HG03442 (cell line): ENCODE results near the gene AEBP2.
A peak's percentile ranks its signal among the peaks of the same experiment; 100 is the strongest.
"Not testable (repeated sequence)": the region's sequence is repeated elsewhere in the genome, so short reads cannot be mapped to it uniquely, and the experiment has no call there.

Source experiments
- ATAC-seq: cut with Tn5 transposase; IDR thresholded peaks from one replicate; pipeline ENCODE4 v1.9.1; 2021; ENCODE audit warnings: mild to moderate bottlenecking, moderate library complexity; ENCODE audit not compliant: unreplicated experiment

Gene AEBP2, protein sequence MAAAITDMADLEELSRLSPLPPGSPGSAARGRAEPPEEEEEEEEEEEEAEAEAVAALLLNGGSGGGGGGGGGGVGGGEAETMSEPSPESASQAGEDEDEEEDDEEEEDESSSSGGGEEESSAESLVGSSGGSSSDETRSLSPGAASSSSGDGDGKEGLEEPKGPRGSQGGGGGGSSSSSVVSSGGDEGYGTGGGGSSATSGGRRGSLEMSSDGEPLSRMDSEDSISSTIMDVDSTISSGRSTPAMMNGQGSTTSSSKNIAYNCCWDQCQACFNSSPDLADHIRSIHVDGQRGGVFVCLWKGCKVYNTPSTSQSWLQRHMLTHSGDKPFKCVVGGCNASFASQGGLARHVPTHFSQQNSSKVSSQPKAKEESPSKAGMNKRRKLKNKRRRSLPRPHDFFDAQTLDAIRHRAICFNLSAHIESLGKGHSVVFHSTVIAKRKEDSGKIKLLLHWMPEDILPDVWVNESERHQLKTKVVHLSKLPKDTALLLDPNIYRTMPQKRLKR

DNA sequence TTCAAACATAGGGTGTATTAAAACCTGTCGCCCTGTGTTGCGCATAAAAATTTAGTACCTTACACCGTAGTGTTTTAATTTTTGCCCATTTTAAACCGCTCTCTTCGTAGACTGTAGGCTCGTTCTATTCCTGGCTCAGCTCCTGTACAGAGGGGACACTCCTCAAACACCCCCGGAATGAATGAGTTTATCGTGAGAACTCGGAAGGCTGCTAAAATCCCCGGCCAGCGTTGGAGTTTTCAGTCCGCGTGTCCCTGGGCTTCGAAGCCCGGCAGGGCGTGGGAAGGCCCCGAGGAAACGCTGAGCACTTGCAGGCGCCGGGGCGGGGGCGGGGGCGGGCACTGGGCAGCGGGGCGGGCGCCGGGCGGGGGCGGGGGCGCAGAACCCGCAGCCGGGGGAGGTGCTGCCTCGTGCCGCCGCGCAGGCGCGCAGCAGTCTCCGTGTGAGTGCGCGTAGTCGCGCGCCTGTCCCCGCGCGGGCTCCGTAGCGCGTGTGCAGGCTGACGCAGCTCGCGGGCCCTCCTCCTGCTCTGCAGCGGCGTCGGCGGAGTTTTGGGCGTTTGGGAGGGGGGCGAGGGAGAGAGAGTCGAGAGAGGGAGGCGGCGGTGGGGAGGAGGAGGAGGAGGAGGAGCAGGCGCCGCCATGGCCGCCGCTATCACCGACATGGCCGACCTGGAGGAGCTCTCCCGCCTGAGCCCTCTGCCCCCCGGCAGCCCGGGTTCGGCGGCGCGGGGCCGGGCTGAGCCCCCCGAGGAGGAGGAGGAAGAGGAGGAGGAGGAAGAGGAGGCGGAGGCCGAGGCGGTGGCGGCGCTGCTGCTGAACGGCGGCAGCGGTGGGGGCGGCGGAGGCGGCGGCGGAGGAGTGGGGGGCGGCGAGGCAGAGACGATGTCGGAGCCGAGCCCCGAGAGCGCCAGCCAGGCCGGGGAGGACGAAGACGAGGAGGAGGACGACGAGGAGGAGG is at the start of gene AEBP2:
TSS of gene AEBP2 (plus strand) at position 434 of the 960 bp plus-strand sequence. CDS start at position 642, 208 bp downstream.
- ATAC-seq, result peak; percentile 72

DNA sequence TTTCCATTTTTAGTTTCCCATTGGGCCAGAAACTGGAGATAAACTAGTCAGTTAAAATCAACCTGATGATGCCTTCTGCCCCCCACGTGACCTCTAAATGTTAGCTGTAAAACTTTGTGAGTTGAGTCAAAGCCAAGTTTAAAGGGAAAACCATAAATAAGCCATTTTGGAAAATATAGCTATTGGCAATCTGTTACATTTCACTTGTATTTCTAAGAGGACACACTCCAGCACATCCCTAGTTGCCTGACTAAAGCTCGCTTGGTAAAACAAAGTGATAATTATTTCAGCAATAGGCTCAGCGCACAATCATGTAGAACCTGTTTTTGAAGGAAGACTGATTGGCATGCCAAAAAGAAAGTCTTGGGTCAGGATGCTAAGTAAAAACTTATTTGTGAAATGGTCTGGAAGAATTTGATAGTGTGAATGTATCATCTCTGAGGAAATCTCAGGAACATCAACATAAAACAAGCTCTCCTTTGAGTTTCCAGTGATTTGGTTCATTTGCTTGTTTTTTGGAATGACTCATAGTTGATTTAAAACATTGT is 49.2 kb upstream of the AEBP2 start:
- no peak for ATAC-seq

DNA sequence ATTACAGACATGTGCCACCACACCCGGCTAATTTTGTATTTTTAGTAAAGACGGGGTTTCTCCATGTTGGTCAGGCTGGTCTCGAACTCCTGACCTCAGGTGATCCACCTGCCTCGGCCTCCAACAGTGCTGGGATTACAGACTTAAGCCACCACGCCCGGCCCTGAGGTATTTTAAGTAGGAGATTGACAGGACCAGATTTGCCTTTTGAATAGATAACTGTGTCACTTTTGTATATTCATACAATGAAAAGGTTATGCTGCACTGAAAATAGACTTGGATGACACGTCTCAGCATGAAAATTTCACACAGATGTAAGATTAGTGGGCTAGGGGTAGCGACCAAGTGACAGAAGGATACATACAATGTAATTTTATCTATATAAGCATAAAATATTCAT is 46.6 kb upstream of the AEBP2 start:
- not testable (repeated sequence) for ATAC-seq

DNA sequence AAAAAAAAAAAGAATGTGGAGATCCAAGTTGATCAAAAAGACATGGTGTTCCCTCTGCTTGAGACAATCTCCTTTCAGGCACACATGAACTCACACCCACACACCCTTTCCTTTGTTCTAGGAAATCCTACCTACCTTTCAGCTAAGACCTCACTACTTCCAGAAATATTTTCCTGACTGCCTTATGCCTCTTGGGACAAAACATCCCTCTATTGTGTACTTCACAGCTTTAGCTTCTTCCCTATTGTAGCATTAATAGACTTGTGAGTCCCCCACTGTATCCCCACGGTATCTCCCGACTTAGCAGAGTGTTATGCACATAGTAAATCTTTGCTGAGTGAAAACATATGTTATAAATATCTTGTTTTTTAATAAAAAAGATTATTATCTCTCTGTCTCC is 44.9 kb upstream of the AEBP2 start:
- ATAC-seq, result no peak

DNA sequence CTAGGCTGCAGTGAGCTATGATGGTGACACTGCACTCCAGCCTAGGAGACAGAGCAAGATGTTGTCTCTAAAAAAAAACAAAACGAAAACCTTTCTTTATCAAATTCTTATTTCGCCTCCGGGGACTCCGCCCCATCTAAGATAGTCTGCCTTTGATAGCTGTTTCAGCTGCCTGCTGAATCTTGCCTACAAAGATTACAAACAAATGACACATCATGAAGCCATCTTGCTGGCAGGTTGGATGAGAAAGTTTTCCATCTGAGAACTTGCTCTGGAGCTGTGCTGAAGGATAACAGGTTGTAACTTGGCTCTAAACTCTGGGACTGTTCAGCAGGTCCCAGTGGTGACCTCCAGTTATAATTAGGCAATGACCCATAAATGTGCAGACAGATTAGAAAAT is 41.8 kb upstream of the AEBP2 start:
- no peak for ATAC-seq

DNA sequence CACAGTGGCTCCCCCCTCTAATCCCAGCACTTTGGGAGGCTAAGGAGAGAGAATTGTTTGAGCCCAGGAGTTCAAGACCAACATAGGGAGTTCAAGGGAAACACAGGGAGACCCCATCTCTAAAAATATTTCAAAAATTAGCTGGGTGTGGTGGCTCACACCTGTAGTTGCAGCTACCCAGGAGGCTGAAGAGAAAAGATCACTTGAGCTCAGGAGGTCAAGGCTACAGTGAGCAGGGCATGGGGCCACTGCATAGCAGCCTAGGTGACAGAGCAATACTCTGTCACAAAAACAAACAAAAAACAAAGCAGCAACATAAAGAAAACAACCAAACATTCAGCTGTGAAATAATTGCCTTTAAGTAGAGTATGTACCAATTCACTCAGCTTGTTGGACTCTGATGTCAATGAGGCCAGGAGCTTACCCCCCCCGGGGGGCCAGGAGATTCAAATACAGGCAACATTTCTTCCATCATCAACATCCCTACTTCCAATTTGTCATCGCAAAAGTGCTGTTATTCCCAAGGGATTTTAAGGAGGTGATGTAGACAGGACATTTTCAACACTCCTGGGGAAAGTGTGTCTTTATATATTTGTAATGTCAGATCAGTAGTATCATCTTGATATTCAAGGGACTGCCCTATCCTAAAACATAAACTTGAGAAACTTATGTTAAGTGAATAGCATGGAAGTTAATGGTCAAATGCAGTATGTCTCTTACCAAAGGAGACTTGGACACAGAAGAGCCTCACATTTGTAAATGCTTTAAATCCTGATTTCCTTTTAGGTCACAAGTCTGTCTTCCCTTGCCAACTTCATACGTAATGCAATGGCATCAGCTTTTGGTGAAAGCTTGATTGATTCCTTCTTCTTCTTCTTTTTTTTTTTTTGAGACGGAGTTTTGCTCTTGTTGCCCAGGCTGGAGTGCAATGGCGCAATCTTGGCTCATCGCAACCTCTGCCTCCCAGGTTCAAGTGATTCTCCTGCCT is 40.6 kb upstream of the AEBP2 start:
- no peak for ATAC-seq

DNA sequence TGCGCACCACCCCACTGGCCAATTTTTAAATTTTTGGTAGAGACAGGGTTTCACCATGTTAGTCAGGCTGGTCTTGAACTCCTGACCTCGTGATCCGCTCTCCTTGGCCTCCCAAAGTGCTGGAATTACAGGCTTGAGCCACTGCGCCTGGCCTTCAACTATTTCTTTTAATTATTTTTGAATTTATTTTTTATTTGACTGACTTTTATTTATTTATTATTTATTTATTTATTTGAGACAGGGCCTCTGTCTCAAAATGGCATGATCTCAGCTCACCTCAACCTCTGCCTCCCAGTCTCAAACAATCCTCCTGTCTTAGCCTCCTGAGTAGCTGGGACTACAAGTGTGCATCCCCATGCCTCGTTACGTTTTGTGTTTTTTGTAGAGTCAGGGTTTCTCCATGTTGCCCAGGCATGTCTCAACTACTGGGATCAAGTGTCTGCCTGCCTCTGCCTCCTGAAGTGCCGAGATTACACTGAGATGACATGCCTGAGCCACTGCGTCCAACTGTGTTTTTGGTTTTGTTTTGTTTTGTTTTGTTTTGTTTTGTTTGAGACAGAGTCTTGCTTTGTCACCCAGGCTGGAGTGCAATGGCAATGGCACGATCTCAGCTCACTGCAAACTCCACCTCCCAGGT is 38.5 kb upstream of the AEBP2 start:
- ATAC-seq, result not testable (repeated sequence)

DNA sequence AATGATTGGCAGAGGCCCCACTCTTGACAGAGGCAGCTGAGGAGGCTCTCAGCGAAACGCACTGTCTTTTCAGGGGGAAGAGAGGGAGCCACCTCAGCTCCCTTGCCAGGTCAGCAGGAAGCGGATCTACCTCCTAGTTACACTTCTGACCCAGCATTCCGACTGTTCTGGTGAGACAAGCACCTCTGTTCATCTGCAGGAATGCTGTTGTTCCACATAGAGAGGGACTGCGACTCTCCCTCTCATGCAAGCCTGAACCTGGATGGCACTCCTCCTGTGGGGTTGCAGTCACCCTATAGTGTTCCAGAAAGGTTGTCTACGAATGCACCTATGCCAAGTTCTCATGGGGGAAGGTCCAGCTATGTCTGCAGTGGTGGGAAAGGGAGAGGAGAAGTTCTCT is 37.1 kb upstream of the AEBP2 start:
- no peak for ATAC-seq

DNA sequence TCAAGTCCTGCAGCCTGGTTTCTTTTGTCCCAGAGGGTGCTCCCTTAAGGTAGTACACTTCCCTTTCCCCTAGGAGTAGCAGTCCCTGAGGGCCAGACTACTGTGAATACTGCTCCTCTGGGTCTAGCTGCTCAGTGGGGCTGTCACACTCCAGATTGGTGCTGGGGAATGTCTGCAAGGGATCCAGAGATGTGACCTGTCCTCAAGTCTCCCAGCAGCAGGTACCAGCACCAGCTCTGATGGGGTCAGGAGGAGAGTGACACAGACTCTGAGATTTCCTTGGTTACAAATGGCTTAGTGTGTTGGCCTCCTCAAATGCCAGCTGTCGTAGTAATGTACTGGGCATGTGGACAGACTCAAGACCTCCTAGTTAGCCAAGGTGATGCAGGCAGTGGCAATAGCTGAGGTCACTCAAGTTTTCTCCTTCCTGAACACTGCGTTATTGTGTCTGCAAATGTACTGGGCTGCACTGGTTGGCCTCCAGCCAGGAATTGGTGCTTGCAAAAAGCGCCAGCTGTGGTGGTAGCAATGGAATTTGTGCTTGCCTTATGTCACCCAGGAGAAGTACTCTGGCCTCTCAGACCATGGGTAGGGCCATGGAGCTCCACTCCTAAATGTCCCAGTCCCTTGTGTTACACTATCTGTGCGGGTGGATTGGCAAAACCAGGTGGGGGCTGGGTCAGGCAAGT is 36.4 kb upstream of the AEBP2 start:
- no peak for ATAC-seq

DNA sequence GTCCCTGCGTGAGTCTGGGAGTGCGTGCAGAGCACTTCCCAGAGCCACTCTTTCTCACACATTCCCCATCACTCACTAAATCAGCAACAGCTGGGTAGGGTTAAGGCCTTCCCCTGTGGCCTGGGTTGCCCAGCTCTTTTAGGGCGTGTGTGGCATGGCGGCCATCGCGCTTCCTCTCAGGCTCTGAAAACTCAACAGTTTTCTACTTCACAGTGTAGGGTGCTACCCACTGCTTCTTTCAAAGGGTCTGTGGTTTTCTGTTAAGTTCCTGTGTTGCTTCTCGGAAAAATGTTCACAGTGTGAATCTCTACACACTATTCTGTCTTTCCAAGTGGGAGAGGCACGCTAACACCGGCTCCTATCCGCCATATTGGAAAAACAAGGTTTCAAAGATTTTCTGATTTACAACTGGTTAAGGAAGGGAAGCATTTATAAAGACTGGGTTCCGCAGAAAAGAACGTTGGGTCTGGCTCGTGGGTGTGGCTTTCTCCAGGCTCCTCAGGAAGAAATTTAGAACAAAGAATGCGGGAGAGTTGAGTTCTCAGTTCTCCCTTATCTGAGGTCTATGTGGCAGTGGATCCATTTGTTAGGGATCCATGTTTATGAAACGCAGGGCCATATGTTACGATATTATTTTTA is 34.9 kb upstream of the AEBP2 start:
- no peak for ATAC-seq

DNA sequence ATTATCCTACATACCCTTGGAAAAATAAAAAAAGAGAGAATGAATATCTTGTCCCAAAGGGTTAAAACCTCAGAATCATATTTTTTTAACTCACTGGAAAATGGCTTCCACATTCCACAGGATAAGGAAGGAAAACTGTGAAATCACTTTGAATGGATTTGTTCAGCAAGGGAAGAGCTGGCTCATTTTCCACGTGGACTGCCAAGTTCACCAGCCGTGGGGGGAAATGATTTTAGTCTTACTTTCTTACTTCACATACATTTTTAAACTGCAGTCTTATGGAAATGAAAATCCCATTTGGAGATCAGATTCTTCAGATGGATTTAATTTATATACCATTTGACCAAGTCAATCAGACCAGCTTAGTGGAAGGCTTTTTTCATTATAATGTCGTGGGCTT is 29.9 kb upstream of the AEBP2 start:
- no peak for ATAC-seq

DNA sequence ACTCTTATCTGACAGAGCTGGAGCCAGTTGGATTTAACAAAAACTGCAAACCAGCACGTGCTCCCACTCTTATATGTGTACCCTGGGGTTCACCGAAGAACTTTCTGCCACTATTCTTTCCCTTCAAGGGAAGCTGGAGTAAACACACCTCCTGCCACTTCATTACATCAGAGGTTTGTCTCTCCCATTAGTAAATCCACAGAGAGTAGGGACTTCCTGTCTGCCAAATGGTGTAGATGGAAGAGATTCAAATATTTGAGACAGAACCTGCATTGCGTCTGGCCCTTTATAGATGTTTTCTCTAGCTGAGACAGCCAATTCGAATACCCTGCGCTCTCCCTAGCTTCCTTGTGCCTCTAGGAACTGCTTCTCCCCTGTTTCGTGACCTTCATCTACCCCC is 29.1 kb upstream of the AEBP2 start:
- no peak for ATAC-seq

DNA sequence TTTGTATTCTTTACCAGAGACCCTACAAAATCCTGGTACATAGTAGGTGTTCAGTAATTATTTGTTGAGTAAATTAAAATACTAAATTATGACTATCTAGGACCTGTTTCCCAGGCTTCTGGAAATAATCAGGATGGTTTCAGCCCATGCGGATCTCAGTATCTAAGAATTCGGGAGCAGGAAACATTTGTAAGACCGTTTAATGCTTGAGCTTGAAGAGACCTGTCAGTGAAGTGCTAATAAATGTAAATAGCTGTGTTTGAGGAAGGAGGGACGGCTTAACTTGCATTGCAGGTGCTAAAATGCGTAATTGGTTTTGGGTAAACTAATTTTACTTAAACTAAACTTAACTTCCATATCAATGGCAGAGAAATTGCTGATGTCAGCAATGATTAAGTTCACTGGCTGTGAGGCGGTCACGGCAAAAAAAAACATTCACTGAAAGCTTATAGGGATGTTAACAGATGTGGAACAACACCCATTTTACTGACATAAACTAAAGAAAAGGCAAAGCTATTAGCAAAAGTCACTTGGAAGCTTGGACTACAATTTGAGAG is 28.6 kb upstream of the AEBP2 start:
- no peak for ATAC-seq

DNA sequence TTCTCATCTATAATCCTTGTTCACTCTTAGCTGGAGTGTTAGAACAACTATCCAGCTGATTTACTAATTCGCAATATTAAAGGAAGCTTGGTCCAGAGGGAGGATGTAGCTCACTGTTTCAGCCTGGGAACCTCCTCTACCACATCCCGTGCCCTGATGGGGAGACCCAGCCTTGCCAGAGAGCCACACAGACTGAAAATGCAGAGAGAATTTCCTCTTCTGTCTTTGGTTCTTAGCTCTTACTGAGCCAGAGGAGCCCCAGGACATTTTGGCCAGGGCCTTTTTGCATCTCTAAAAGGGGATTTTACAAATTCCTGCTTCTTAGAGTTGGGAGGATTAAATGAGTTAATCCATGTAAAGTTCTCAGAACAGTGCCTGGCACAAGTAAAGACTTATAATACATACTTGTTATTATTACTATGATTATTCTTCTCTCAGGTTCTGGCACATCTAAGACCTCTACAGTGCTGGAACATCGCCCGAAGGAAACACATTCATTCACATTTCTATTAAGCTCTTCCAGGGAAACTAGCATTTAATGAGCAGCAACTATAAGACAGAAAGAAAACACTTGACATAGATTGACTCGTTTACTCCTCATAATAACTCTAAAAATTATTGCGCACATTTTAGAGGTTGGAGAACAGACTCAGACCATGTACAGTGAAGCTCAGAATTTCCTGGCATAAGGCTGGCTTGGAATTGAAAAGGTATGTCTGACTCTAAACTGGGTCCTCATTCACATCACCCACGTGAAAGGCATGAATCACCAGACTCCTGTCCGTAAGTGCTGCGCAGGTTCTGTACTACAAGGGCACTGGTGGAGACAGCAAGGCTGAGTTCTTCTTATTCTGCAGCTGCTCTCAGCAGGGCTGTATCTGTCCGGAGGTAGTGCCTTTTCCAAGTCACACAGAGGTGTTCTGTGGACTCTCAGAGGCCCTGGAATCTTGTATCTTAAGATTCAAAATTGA is 27.8 kb upstream of the AEBP2 start:
- no peak for ATAC-seq

DNA sequence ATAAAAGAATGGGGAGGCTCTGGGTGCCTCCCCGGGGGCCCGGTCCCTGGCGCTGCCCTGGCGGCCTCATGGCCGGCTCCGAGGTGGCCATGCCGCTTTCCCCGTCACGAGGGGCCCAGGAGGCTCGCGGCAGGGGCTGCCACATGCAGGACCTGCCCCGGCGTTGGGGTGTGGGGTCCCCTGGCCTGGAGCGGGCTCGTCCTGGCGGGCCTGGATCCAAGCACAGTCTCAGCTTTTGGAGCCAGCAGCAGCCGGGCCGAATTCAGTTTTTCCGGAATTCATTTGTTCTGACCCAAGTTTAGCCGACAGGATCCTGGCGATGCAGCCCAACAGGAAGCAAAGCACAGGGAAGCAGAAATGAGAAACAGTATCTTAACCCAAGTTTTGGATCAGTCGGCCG is 26.4 kb upstream of the AEBP2 start:
- no peak for ATAC-seq

DNA sequence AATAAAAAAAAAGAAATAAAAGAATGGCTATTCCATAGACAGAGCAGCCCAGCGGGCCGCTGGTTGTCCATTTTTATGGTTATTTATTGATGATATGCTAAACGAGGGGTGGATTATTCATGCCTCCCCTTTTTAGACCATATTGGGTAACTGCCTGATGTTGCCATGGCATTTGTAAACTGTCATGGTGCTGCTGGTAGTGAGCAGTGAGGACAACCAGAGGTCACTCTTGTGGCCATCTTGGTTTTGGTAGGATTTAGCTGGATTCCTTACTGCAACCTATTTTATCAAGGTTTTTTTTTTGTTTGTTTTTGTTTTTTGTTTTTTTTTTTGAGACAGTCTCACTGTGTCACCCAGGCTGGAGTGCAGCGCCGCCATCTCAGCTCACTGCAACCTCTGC is 25.7 kb upstream of the AEBP2 start:
- not testable (repeated sequence) for ATAC-seq

DNA sequence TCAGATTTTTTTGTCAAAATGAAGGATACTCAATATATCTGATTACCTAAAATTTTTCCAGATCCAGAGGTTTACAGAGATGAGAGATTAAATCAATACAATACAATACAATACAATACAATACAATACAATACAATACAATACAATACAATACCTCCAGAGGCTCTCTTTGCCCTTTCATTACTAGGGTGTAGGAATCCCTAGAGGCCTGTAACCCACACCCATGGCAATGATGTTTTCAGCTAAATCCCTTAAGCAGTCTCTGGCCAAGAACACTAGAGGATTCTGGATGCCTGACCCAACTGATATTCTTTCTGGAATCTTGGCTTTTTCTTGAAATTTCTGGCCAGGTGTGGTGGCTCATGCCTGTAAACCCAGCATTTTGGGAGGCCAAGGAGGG is 23.7 kb upstream of the AEBP2 start:
- no peak for ATAC-seq
